Activated gamma-delta T cell treated with anti-CD3 and anti-CD28 coated beads, Interleukin-2, amount 50 U/mL, for 16 hours (primary cell): ENCODE results near the gene PEX5L.

Experiments used
- DNase-seq: peaks from one replicate; pipeline ENCODE4 v3.0.0-alpha.2; 2020; ENCODE audit warnings: low read depth

PEX5L gene

GRCh38 chr3:179897231-179897630, 139.5 kb downstream of the PEX5L start:
- no peak for DNase-seq

- DNase-seq, result no peak
These were observed 140.2 kb downstream of the PEX5L start for GRCh38 chr3:179896507-179896906.

GRCh38 chr3:179895330-179895729, 141.4 kb downstream of the PEX5L start:
- no peak for DNase-seq

GRCh38 chr3:179887295-179887943, 149.3 kb downstream of the PEX5L start:
- DNase-seq, result no peak

GRCh38 chr3:179885950-179886349, 150.8 kb downstream of the PEX5L start:
- DNase-seq, result no peak

GRCh38 chr3:179884136-179884535, 152.6 kb downstream of the PEX5L start:
- DNase-seq, result no peak

GRCh38 chr3:179882292-179882691, 154.4 kb downstream of the PEX5L start:
- DNase-seq, result no peak

GRCh38 chr3:179881791-179882190, 154.9 kb downstream of the PEX5L start:
- no peak for DNase-seq

GRCh38 chr3:179880868-179881267, 155.9 kb downstream of the PEX5L start:
- no peak for DNase-seq

- DNase-seq, result no peak
These were observed 160.3 kb downstream of the PEX5L start for GRCh38 chr3:179876440-179876839.

- no peak for DNase-seq
These were observed 163.9 kb downstream of the PEX5L start for GRCh38 chr3:179872842-179873241.

- DNase-seq, result no peak
These were observed 165.0 kb downstream of the PEX5L start for GRCh38 chr3:179871782-179872181.

GRCh38 chr3:179868715-179869114, 168.0 kb downstream of the PEX5L start:
- DNase-seq, result no peak

- DNase-seq, result no peak
These were observed 168.8 kb downstream of the PEX5L start for GRCh38 chr3:179867961-179868360.

- DNase-seq, result no peak
These were observed 170.8 kb downstream of the PEX5L start for GRCh38 chr3:179865861-179866505.

- no peak for DNase-seq
These were observed 174.8 kb downstream of the PEX5L start for GRCh38 chr3:179861953-179862352.

GRCh38 chr3:179861292-179861691, 175.4 kb downstream of the PEX5L start:
- no peak for DNase-seq

- DNase-seq, result no peak
These were observed 176.2 kb downstream of the PEX5L start for GRCh38 chr3:179860275-179861107.

GRCh38 chr3:179853176-179853575, 183.6 kb downstream of the PEX5L start:
- DNase-seq, result no peak

GRCh38 chr3:179852142-179852905, 184.4 kb downstream of the PEX5L start:
- DNase-seq, result no peak

- no peak for DNase-seq
These were observed 188.0 kb downstream of the PEX5L start for GRCh38 chr3:179848711-179849110.

GRCh38 chr3:179842061-179842460, 194.7 kb downstream of the PEX5L start:
- no peak for DNase-seq
